ENCODE results near the gene ERF.

The ERF gene

GRCh38 chr19:42277821-42278451 is 23.0 kb upstream of the ERF start:
- CTCF ChIA-PET: interaction anchor here (2.9 kb wide), 1 partner anchor 32 kb away, joined by 53 read pairs; no protein-coding TSS in a partner anchor
- POLR2A ChIA-PET: interaction anchor here (1.1 to 6.3 kb wide), 3 partner anchors 27 to 39 kb away, joined by 3 to 140 read pairs (median 6); partner anchors contain the start of gene GSK3A
- TF ChIP-seq SUZ12 (IDR thresholded peaks at IDR 0.05): no peak
- TF ChIP-seq CTBP1 (IDR thresholded peaks at IDR 0.05; ENCODE audit: borderline replicate concordance): no peak
- TF ChIP-seq ZNF384 (IDR thresholded peaks at IDR 0.05): no peak
- no peak for TF ChIP-seq PKNOX1 (IDR thresholded peaks at IDR 0.05)
- TF ChIP-seq SP1 (IDR thresholded peaks at IDR 0.05): no peak
- TF ChIP-seq HDGF (IDR thresholded peaks at IDR 0.05; ENCODE audit: borderline replicate concordance): no peak
- TF ChIP-seq NFRKB (IDR thresholded peaks at IDR 0.05): no peak
- no peak for DNase-seq (ENCODE audit: extremely low spot score)

DNA sequence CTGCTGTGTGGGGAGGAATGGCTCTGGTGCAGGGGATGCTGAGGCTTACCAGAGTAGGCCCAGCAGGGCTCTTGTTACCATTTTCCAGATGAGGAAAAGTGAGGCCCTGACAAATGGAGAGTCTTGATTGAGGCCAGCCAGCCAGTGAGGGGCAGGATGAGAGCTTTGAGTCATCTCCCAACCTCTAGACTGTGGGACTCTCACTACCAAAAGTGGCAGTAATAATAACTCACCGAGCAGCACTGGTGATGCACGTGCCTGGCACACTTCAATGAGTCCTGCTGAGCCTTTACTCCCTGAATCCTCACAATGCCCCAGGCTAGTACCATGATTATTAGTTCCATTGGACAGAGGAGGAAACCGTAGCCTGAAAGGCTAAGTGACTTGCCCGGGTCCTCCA is 21.9 kb upstream of the ERF start:
- DNase-seq (ENCODE audit: extremely low spot score): no peak
- CTCF ChIA-PET: no interaction called here
- TF ChIP-seq BHLHE40 (IDR thresholded peaks at IDR 0.05; ENCODE audit: borderline replicate concordance) (no peak), SUZ12 (IDR thresholded peaks at IDR 0.05) (no peak), FOXK2 (IDR thresholded peaks at IDR 0.05) (no peak), FOXM1 (IDR thresholded peaks at IDR 0.05; ENCODE audit: borderline replicate concordance) (no peak), TARDBP (IDR thresholded peaks at IDR 0.05) (no peak), FOXA1 (IDR thresholded peaks at IDR 0.05) (no peak), LEF1 (IDR thresholded peaks at IDR 0.05; ENCODE audit: borderline replicate concordance) (no peak), PKNOX1 (IDR thresholded peaks at IDR 0.05) (no peak), ZNF384 (IDR thresholded peaks at IDR 0.05) (no peak), L3MBTL2 (conservative IDR thresholded peaks at IDR 0.05) (no peak), NFRKB (IDR thresholded peaks at IDR 0.05) (no peak), SP1 (IDR thresholded peaks at IDR 0.05) (no peak), HDGF (IDR thresholded peaks at IDR 0.05; ENCODE audit: borderline replicate concordance) (no peak), ELF4 (IDR thresholded peaks at IDR 0.05) (no peak), ARNT (IDR thresholded peaks at IDR 0.05) (no peak), CTBP1 (IDR thresholded peaks at IDR 0.05; ENCODE audit: borderline replicate concordance) (no peak)
- POLR2A ChIA-PET: interaction anchor here (1.1 kb wide), 1 partner anchor 25 kb away, joined by 3 read pairs; no protein-coding TSS in a partner anchor

GRCh38 chr19:42276284-42276683 is 21.4 kb upstream of the ERF start:
- TF ChIP-seq NFRKB (IDR thresholded peaks at IDR 0.05) (no peak), CTBP1 (IDR thresholded peaks at IDR 0.05; ENCODE audit: borderline replicate concordance) (no peak), ZNF384 (IDR thresholded peaks at IDR 0.05) (no peak), PKNOX1 (IDR thresholded peaks at IDR 0.05) (no peak), LEF1 (IDR thresholded peaks at IDR 0.05; ENCODE audit: borderline replicate concordance) (no peak), FOXA1 (IDR thresholded peaks at IDR 0.05) (no peak), SP1 (IDR thresholded peaks at IDR 0.05) (no peak), ARNT (IDR thresholded peaks at IDR 0.05) (no peak), HDGF (IDR thresholded peaks at IDR 0.05; ENCODE audit: borderline replicate concordance) (no peak), ELF4 (IDR thresholded peaks at IDR 0.05) (no peak), TARDBP (IDR thresholded peaks at IDR 0.05) (no peak), FOXK2 (IDR thresholded peaks at IDR 0.05) (no peak), SUZ12 (IDR thresholded peaks at IDR 0.05) (no peak), FOXM1 (IDR thresholded peaks at IDR 0.05; ENCODE audit: borderline replicate concordance) (no peak)
- DNase-seq (ENCODE audit: extremely low spot score): no peak
- ChIA-PET POLR2A (no interaction called here), CTCF (no interaction called here)

GRCh38 chr19:42275517-42275916 is 20.6 kb upstream of the ERF start:
- TF ChIP-seq FOXA1 (IDR thresholded peaks at IDR 0.05) (no peak), FOXM1 (IDR thresholded peaks at IDR 0.05; ENCODE audit: borderline replicate concordance) (no peak), L3MBTL2 (conservative IDR thresholded peaks at IDR 0.05) (no peak), ARNT (IDR thresholded peaks at IDR 0.05) (no peak), ELF4 (IDR thresholded peaks at IDR 0.05) (no peak), LEF1 (IDR thresholded peaks at IDR 0.05; ENCODE audit: borderline replicate concordance) (no peak), SP1 (IDR thresholded peaks at IDR 0.05) (no peak), TARDBP (IDR thresholded peaks at IDR 0.05) (no peak), CTBP1 (IDR thresholded peaks at IDR 0.05; ENCODE audit: borderline replicate concordance) (no peak), ZNF384 (IDR thresholded peaks at IDR 0.05) (no peak), HDGF (IDR thresholded peaks at IDR 0.05; ENCODE audit: borderline replicate concordance) (no peak), FOXK2 (IDR thresholded peaks at IDR 0.05) (no peak), SUZ12 (IDR thresholded peaks at IDR 0.05) (no peak), PKNOX1 (IDR thresholded peaks at IDR 0.05) (no peak), NFRKB (IDR thresholded peaks at IDR 0.05) (no peak), BHLHE40 (IDR thresholded peaks at IDR 0.05; ENCODE audit: borderline replicate concordance) (no peak)
- DNase-seq (ENCODE audit: extremely low spot score): no peak
- CTCF ChIA-PET: interaction anchor here (1.2 kb wide), 1 partner anchor 29 kb away, joined by 5 read pairs; no protein-coding TSS in a partner anchor

GRCh38 chr19:42275103-42275502 is 20.2 kb upstream of the ERF start:
- DNase-seq (ENCODE audit: extremely low spot score): no peak
- TF ChIP-seq L3MBTL2 (conservative IDR thresholded peaks at IDR 0.05) (no peak), SP1 (IDR thresholded peaks at IDR 0.05) (no peak), NFRKB (IDR thresholded peaks at IDR 0.05) (no peak), FOXK2 (IDR thresholded peaks at IDR 0.05) (no peak), FOXM1 (IDR thresholded peaks at IDR 0.05; ENCODE audit: borderline replicate concordance) (no peak), FOXA1 (IDR thresholded peaks at IDR 0.05) (no peak), LEF1 (IDR thresholded peaks at IDR 0.05; ENCODE audit: borderline replicate concordance) (no peak), ARNT (IDR thresholded peaks at IDR 0.05) (no peak), CTBP1 (IDR thresholded peaks at IDR 0.05; ENCODE audit: borderline replicate concordance) (no peak), BHLHE40 (IDR thresholded peaks at IDR 0.05; ENCODE audit: borderline replicate concordance) (no peak), SUZ12 (IDR thresholded peaks at IDR 0.05) (no peak)
- ChIA-PET POLR2A (interaction anchor here (1.0 kb wide), 1 partner anchor 32 kb away, joined by 4 read pairs; the partner anchor contains the start of gene GSK3A), CTCF (interaction anchor here (1.2 kb wide), 1 partner anchor 29 kb away, joined by 5 read pairs; no protein-coding TSS in a partner anchor)

More at GRCh38 chr19:42275517-42275916, 20.6 kb upstream of the ERF start:
- POLR2A ChIA-PET: interaction anchor here (1.0 kb wide), 1 partner anchor 33 kb away, joined by 4 read pairs; the partner anchor contains the start of gene GSK3A
